ENCODE measurements around the gene ABHD15.

GRCh38 chr17:29570521-29570920, 3.7 kb upstream of the ABHD15 start:
- TF ChIP-seq CTCF (IDR thresholded peaks at IDR 0.05; ENCODE audit: low read length) (no peak), EZH2 (IDR thresholded peaks at IDR 0.05; ENCODE audit: borderline replicate concordance, low read length) (no peak)
